Transverse colon (tissue), 4 donors: ENCODE measurements around the gene SLC6A1. TPM values are rescaled to one million over a fixed set of nuclear protein-coding genes. Genes with fewer than 3 reads are reported as not detected.

Source experiments
- DNase-seq: peaks from one replicate; pipeline ENCODE4 v3.0.0-alpha.2; 2019
- H3K27ac ChIP-seq, 4 donors: fragments of 200-600 bp; sonication (generic); 2 replicates each; pipeline ENCODE4 v1.5.1; 2016 to 2018; ENCODE audit warnings: inconsistent platforms in 4 of 4
- H3K27me3 ChIP-seq: fragments of 200-600 bp; sonication (generic); 2 replicates; pipeline ENCODE4 v1.5.1; 2017; ENCODE audit warnings: inconsistent platforms
- H3K36me3 ChIP-seq, 4 donors: fragments of 200-600 bp; sonication (generic); 2 replicates each; pipeline ENCODE4 v1.5.1; 2017 to 2019; ENCODE audit warnings: inconsistent platforms in 4 of 4
- H3K4me1 ChIP-seq, 4 donors: fragments of 200-600 bp; sonication (generic); 2 replicates each; pipeline ENCODE4 v1.5.1; 2017 to 2020; ENCODE audit warnings: inconsistent platforms in 4 of 4
- H3K4me3 ChIP-seq, 4 donors: fragments of 200-600 bp; sonication (generic); 1 replicate in 1 of 4; 2 replicates in 3 of 4; pipeline versions ENCODE4 v1.5.1 to v1.6.1; 2017 to 2019; ENCODE audit warnings: inconsistent platforms in 4 of 4
- H3K9me3 ChIP-seq, 2 donors: fragments of 200-600 bp; sonication (generic); 2 replicates each; pipeline ENCODE4 v1.5.1; 2017 to 2019; ENCODE audit warnings: inconsistent platforms in 2 of 2
- CTCF ChIP-seq, 5 experiments: fragments of 200-600 bp in 3 of 5; fragments of 450-650 bp in 2 of 5; sonication (generic) in 3 of 5; IDR thresholded peaks; 1 replicate in 2 of 5; 2 replicates in 3 of 5; pipeline ENCODE4 v1.5.1; 2016 to 2017; ENCODE audit warnings: antibody characterized with exemption in 5 of 5, inconsistent platforms in 3 of 5, mild to moderate bottlenecking in 2 of 5, moderate library complexity in 1 of 5
- EP300 ChIP-seq: sonication (generic); formaldehyde crosslinking; IDR thresholded peaks from one replicate; pipeline ENCODE4 v1.6.1; 2017; ENCODE audit warnings: antibody characterized with exemption, low read depth
- POLR2A ChIP-seq: fragments of 450-650 bp; IDR thresholded peaks from one replicate; pipeline ENCODE4 v1.6.1; 2016; ENCODE audit warnings: antibody characterized with exemption, mild to moderate bottlenecking, moderate library complexity
- POLR2AphosphoS5 ChIP-seq, 3 donors: sonication (generic); formaldehyde crosslinking; IDR thresholded peaks; one replicate each; pipeline ENCODE4 v1.6.1; 2016; ENCODE audit warnings: antibody characterized with exemption in 3 of 3
- WGBS, 2 donors: methylation state at CpG; one replicate each; pipeline ENCODE4 v1.1.5; 2018; ENCODE audit warnings: low coverage in 1 of 2; 5-methylcytosine and 5-hydroxymethylcytosine counted together
- in situ Hi-C, 4 donors: fragments of 200-750 bp; cut with MboI; loops; one replicate each; pipeline versions ENCODE4 v1.15.0 to v1.15.1; 2017; ENCODE audit warnings: low sequenced_read_pairs in 3 of 4, low pct_ligation_motif_present in 1 of 4, low pct_unique_long_range_greater_than_20kb in 1 of 4
- intact Hi-C: fragments of 100-400 bp; cut with DNase I; formaldehyde crosslinking; loops from one replicate; pipeline ENCODE4 v1.15.1; 2023; ENCODE audit warnings: low total_unique reads
- total RNA-seq, 4 donors: library from RNA; depleted of rRNA; stranded (reverse); fragments of >200 nt; gene quantifications; one replicate each; pipeline ENCODE4 v1.1.0, GENCODE V29; 2016

The SLC6A1 gene
- total RNA-seq, 4 donors from 2014 or later: 0.20 to 0.55 (median 0.48) TPM; not detected in 1

GRCh38 chr3:11014752-11015151, 22.2 kb downstream of the SLC6A1 start:
- DNase-seq: no peak
- 76 to 81% methylated on average over 6 to 15 of the region's 15 CpGs for WGBS, 2 donors
- Histone ChIP-seq H3K9me3 (no peaks in the 10 kb centered on the region), H3K27me3 (no peaks in the 10 kb centered on the region), H3K36me3 (no peaks in the 10 kb centered on the region), H3K4me1 (no peaks in the 10 kb centered on the region), H3K4me3 (no peak overlapping the region), H3K27ac (no peak overlapping the region)
- in situ Hi-C loops: no loop called here
- TF ChIP-seq EP300 (no peak), POLR2A (no peak), CTCF (IDR thresholded peaks at IDR 0.05) (no peak), POLR2AphosphoS5 (IDR thresholded peaks at IDR 0.05) (no peak)
- intact Hi-C loops: no loop called here

GRCh38 chr3:11015369-11015768, 22.8 kb downstream of the SLC6A1 start:
- in situ Hi-C loops: no loop called here
- H3K27ac ChIP-seq: no peak overlapping the region
- H3K4me3 ChIP-seq: no peak overlapping the region
- H3K4me1 ChIP-seq: no peaks in the 10 kb centered on the region
- intact Hi-C loops: no loop called here
- WGBS, 2 donors: 76 to 79% methylated on average over 4 to 16 of the region's 16 CpGs
- TF ChIP-seq POLR2A (no peak), CTCF (IDR thresholded peaks at IDR 0.05) (no peak), POLR2AphosphoS5 (IDR thresholded peaks at IDR 0.05) (no peak), EP300 (no peak)
- H3K36me3 ChIP-seq: no peaks in the 10 kb centered on the region
- DNase-seq: no peak
- no peaks in the 10 kb centered on the region for H3K9me3 ChIP-seq
- H3K27me3 ChIP-seq: no peaks in the 10 kb centered on the region

- no peak overlapping the region for H3K4me3 ChIP-seq
- no peak overlapping the region for H3K27ac ChIP-seq
- intact Hi-C loops: no loop called here
- no peaks in the 10 kb centered on the region for H3K36me3 ChIP-seq
- WGBS, 2 donors: 67% methylated on average over 5 of the region's 5 CpGs; no CpG with 5 or more reads in 1 of the 2 donors
- H3K4me1 ChIP-seq: no peaks in the 10 kb centered on the region
- in situ Hi-C loops: no loop called here
- TF ChIP-seq POLR2A (no peak), EP300 (no peak), CTCF (IDR thresholded peaks at IDR 0.05) (no peak), POLR2AphosphoS5 (IDR thresholded peaks at IDR 0.05) (no peak)
- no peak for DNase-seq
- no peaks in the 10 kb centered on the region for H3K27me3 ChIP-seq
- H3K9me3 ChIP-seq: no peaks in the 10 kb centered on the region
These were observed 24.2 kb downstream of the SLC6A1 start for GRCh38 chr3:11016727-11017126.

- H3K27ac ChIP-seq: no peak overlapping the region
- no peak for DNase-seq
- in situ Hi-C loops: no loop called here
- WGBS, 2 donors: 46 to 61% methylated on average over 2 to 3 of the region's 3 CpGs
- TF ChIP-seq POLR2A (no peak), POLR2AphosphoS5 (IDR thresholded peaks at IDR 0.05) (no peak), EP300 (no peak), CTCF (IDR thresholded peaks at IDR 0.05) (no peak)
- intact Hi-C loops: no loop called here
- no peaks in the 10 kb centered on the region for H3K36me3 ChIP-seq
- no peak overlapping the region for H3K4me3 ChIP-seq
- no peaks in the 10 kb centered on the region for H3K27me3 ChIP-seq
- H3K4me1 ChIP-seq: no peaks in the 10 kb centered on the region
- H3K9me3 ChIP-seq: no peaks in the 10 kb centered on the region
These were observed 26.7 kb downstream of the SLC6A1 start for GRCh38 chr3:11019116-11019819.
